Endodermal cell (in vitro differentiated cells): Measurements from ENCODE around the gene SLC7A14. TPM values are rescaled to one million over a fixed set of nuclear protein-coding genes. Genes with fewer than 3 reads are reported as not detected.

Experiments
- DNase-seq: peaks from one replicate; pipeline ENCODE4 v3.0.0-alpha.2; 2017
- H3K27ac ChIP-seq: 2 replicates; pipeline ENCODE4 v1.5.1; 2013; ENCODE audit warnings: mild to moderate bottlenecking, low read depth, low read length, moderate library complexity
- H3K27me3 ChIP-seq: 2 replicates; pipeline ENCODE4 v1.6.1; 2013; ENCODE audit warnings: mild to moderate bottlenecking, low read length, moderate library complexity; ENCODE audit not compliant: insufficient read depth, control insufficient read depth, poor library complexity, severe bottlenecking
- H3K36me3 ChIP-seq: 2 replicates; pipeline ENCODE4 v1.7.0; 2013; ENCODE audit warnings: mild to moderate bottlenecking, low read length, moderate library complexity; ENCODE audit not compliant: control insufficient read depth, insufficient read depth
- H3K4me1 ChIP-seq: one replicate; pipeline ENCODE4 v1.7.0; 2013; ENCODE audit warnings: low read length; ENCODE audit not compliant: control insufficient read depth, insufficient read depth
- H3K4me3 ChIP-seq: 2 replicates; pipeline ENCODE4 v1.5.1; 2013; ENCODE audit warnings: mild to moderate bottlenecking, low read length, moderate library complexity
- H3K9ac ChIP-seq: 2 replicates; pipeline ENCODE4 v1.6.1; 2013; ENCODE audit warnings: mild to moderate bottlenecking, low read length, moderate library complexity; ENCODE audit not compliant: poor library complexity, severe bottlenecking; ENCODE audit errors: extremely low read depth
- H3K9me3 ChIP-seq: 2 replicates; pipeline ENCODE4 v1.6.1; 2013; ENCODE audit warnings: mild to moderate bottlenecking, low read length, moderate library complexity; ENCODE audit not compliant: control insufficient read depth
- H3K27ac Mint-ChIP-seq: 2 replicates; pipeline ENCODE4 v1.8.0; 2020; ENCODE audit warnings: mixed read lengths
- H3K27me3 Mint-ChIP-seq: 2 replicates; pipeline ENCODE4 v1.8.0; 2021; ENCODE audit warnings: mild to moderate bottlenecking, mixed read lengths; ENCODE audit not compliant: insufficient read depth
- H3K36me3 Mint-ChIP-seq: 2 replicates; pipeline ENCODE4 v1.8.0; 2020; ENCODE audit warnings: low read depth, mixed read lengths
- H3K4me1 Mint-ChIP-seq: 2 replicates; pipeline ENCODE4 v1.8.0; 2020; ENCODE audit warnings: mixed read lengths
- H3K4me3 Mint-ChIP-seq: 2 replicates; pipeline ENCODE4 v1.8.0; 2020; ENCODE audit warnings: mild to moderate bottlenecking, moderate library complexity, mixed read lengths
- H3K9me3 Mint-ChIP-seq: 2 replicates; pipeline ENCODE4 v1.8.0; 2020; ENCODE audit warnings: mild to moderate bottlenecking, mixed read lengths
- CTCF ChIP-seq: fragments of 200-600 bp; sonication (generic); conservative IDR thresholded peaks from 2 replicates; pipeline ENCODE4 v1.5.0; 2021; ENCODE audit warnings: antibody characterized with exemption, mild to moderate bottlenecking
- WGBS, 2 experiments: methylation state at CpG; one replicate each; pipeline versions ENCODE4 v1.1.5 to v1.1.7; 2013; ENCODE audit warnings: missing lambda C conversion rate in 2 of 2, mixed read lengths in 1 of 2; ENCODE audit not compliant: insufficient coverage in 1 of 2, insufficient read length in 1 of 2; 5-methylcytosine and 5-hydroxymethylcytosine counted together
- total RNA-seq, 2 donors: library from RNA; stranded (reverse); fragmentation: NEBNext Ultra II Directional in 1 of 2; extraction: Animal tissue kit (Norgen Biotek cat#: 25700) in 1 of 2; gene quantifications; 2 replicates in 1 of 2; 3 replicates in 1 of 2; pipeline ENCODE4 v1.2.1, GENCODE V29; 2021

The SLC7A14 gene
- total RNA-seq, 2 donors from 2014 or later, result 0.29 to 0.42 TPM

GRCh38 chr3:170480111-170480510, 105.8 kb downstream of the SLC7A14 start:
- Mint-ChIP-seq H3K9me3 (no peaks in the 10 kb centered on the region), H3K27ac (no peak overlapping the region), H3K36me3 (no peaks in the 10 kb centered on the region), H3K4me1 (peaks cover 47% of the 10 kb centered on the region), H3K4me3 (no peak overlapping the region), H3K27me3 (peaks cover 12% of the 10 kb centered on the region)
- 91 to 100% methylated on average over 4 of the region's 4 CpGs for WGBS, 2 experiments
- Histone ChIP-seq H3K36me3 (no peaks in the 10 kb centered on the region), H3K9me3 (no peaks in the 10 kb centered on the region), H3K27ac (no peak overlapping the region), H3K4me1 (peaks cover 15% of the 10 kb centered on the region), H3K4me3 (no peak overlapping the region), H3K27me3 (peaks cover 4% of the 10 kb centered on the region), H3K9ac (no peak overlapping the region)
- no peak for DNase-seq
- TF ChIP-seq CTCF, result no peak

GRCh38 chr3:170477395-170477794, 108.5 kb downstream of the SLC7A14 start:
- Mint-ChIP-seq H3K4me3 (no peak overlapping the region), H3K4me1 (peaks cover 50% of the 10 kb centered on the region), H3K27ac (no peak overlapping the region), H3K9me3 (no peaks in the 10 kb centered on the region), H3K36me3 (no peaks in the 10 kb centered on the region), H3K27me3 (peaks cover 8% of the 10 kb centered on the region)
- no peak overlapping the region for H3K27ac ChIP-seq
- 80% methylated on average over 2 of the region's 2 CpGs; no CpG with 5 or more reads in 1 of the 2 experiments for WGBS, 2 experiments
- no peak for TF ChIP-seq CTCF
- H3K4me3 ChIP-seq, result no peak overlapping the region
- H3K9ac ChIP-seq, result no peak overlapping the region
- H3K27me3 ChIP-seq, result no peaks in the 10 kb centered on the region
- H3K36me3 ChIP-seq, result no peaks in the 10 kb centered on the region
- H3K9me3 ChIP-seq, result no peaks in the 10 kb centered on the region
- no peak for DNase-seq
- H3K4me1 ChIP-seq, result peaks cover 21% of the 10 kb centered on the region

- no peak for TF ChIP-seq CTCF
- peak; percentile 80 for DNase-seq
- peak overlapping the region; percentile 72 for H3K27ac Mint-ChIP-seq
Measured at GRCh38 chr3:170476291-170476690, 109.6 kb downstream of the SLC7A14 start.

More at GRCh38 chr3:170476291-170476690, 109.6 kb downstream of the SLC7A14 start:
- Histone ChIP-seq H3K36me3 (no peaks in the 10 kb centered on the region), H3K27me3 (no peaks in the 10 kb centered on the region), H3K4me3 (no peak overlapping the region), H3K9ac (no peak overlapping the region), H3K4me1 (peaks cover 21% of the 10 kb centered on the region), H3K9me3 (no peaks in the 10 kb centered on the region), H3K27ac (no peak overlapping the region)
- Mint-ChIP-seq H3K36me3 (no peaks in the 10 kb centered on the region), H3K9me3 (no peaks in the 10 kb centered on the region), H3K27me3 (peaks cover 2% of the 10 kb centered on the region), H3K4me1 (peaks cover 45% of the 10 kb centered on the region), H3K4me3 (peak overlapping the region; percentile 22)
- 37 to 38% methylated on average over 5 to 6 of the region's 6 CpGs for WGBS, 2 experiments
